Heart left ventricle (tissue), 16 donors: Measurements from ENCODE around the gene ENGASE. TPM values are rescaled to one million over a fixed set of nuclear protein-coding genes. Genes with fewer than 3 reads are reported as not detected.

Experiments
- ATAC-seq, 4 donors: fragments of 200-7000 bp; cut with Tn5 transposase; one replicate each; pipeline ENCODE4 v1.9.1; 2020 to 2022; ENCODE audit warnings: moderate library complexity in 4 of 4, mild to moderate bottlenecking in 3 of 4, moderate number of reproducible peaks in 1 of 4
- DNase-seq, 5 donors: peaks; one replicate each; pipeline ENCODE4 v3.0.0-alpha.2; 2020
- H3K27ac ChIP-seq, 12 donors: fragments of 200-600 bp; sonication (generic) in 4 of 12; one replicate each; pipeline versions ENCODE4 v1.5.0 to v1.8.0; 2016 to 2022; ENCODE audit warnings: mild to moderate bottlenecking in 2 of 12
- H3K27me3 ChIP-seq, 9 donors: fragments of 200-600 bp; sonication (generic) in 2 of 9; one replicate each; pipeline versions ENCODE4 v1.5.1 to v1.8.0; 2016 to 2022; ENCODE audit warnings: mild to moderate bottlenecking in 3 of 9
- H3K36me3 ChIP-seq, 9 donors: fragments of 200-600 bp; sonication (generic) in 2 of 9; one replicate each; pipeline versions ENCODE4 v1.5.0 to v1.8.0; 2018 to 2022; ENCODE audit warnings: mild to moderate bottlenecking in 2 of 9
- H3K4me1 ChIP-seq, 12 donors: fragments of 200-600 bp; sonication (generic) in 4 of 12; one replicate each; pipeline versions ENCODE4 v1.5.0 to v1.8.0; 2016 to 2022; ENCODE audit warnings: mild to moderate bottlenecking in 3 of 12
- H3K4me3 ChIP-seq, 12 donors: fragments of 200-600 bp; sonication (generic) in 4 of 12; one replicate each; pipeline versions ENCODE4 v1.5.0 to v1.8.0; 2017 to 2022; ENCODE audit warnings: mild to moderate bottlenecking in 9 of 12, moderate library complexity in 4 of 12
- H3K9me3 ChIP-seq, 12 donors: fragments of 200-600 bp; sonication (generic) in 4 of 12; one replicate each; pipeline versions ENCODE4 v1.5.0 to v1.8.0; 2016 to 2022; ENCODE audit warnings: mild to moderate bottlenecking in 1 of 12
- POLR2A ChIP-seq, 2 donors: fragments of 450-650 bp; IDR thresholded peaks; one replicate each; pipeline ENCODE4 v1.6.1; 2017; ENCODE audit warnings: antibody characterized with exemption in 2 of 2, mild to moderate bottlenecking in 2 of 2, moderate library complexity in 2 of 2
- WGBS, 4 donors: extraction: QIAGEN DNeasy Blood & Tissue Kit in 2 of 4; methylation state at CpG; one replicate each; pipeline versions ENCODE4 v1.1.5 to v1.1.7; 2013 to 2018; 5-methylcytosine and 5-hydroxymethylcytosine counted together
- intact Hi-C, 10 donors: fragments of 100-400 bp; cut with DNase I; formaldehyde crosslinking; loops; one replicate each; pipeline versions ENCODE4 v1.11.1 to v1.14.2; 2022
- polyA plus RNA-seq, 2 donors: library from polyadenylated mRNA; stranded (reverse); fragments of 200-250 nt; gene quantifications; one replicate each; pipeline ENCODE4 v1.2.3, GENCODE V29; 2013
- total RNA-seq, 9 donors: library from RNA; depleted of rRNA in 2 of 9; stranded (reverse); fragments of >200 nt in 2 of 9; fragmentation: NEBNext Ultra II Directional in 3 of 9; extraction: Animal tissue kit (Norgen Biotek cat#: 25700) in 3 of 9; gene quantifications; one replicate each; pipeline versions ENCODE4 v1.1.0 to v1.2.4, GENCODE V29; 2016 to 2023
- TF ChIP-seq, protein P1 (sequence below), 12 donors: fragments of 200-600 bp; sonication (generic) in 4 of 12; IDR thresholded peaks; one replicate each; pipeline versions ENCODE4 v1.5.0 to v1.8.0; 2018 to 2022; ENCODE audit warnings: antibody characterized with exemption in 12 of 12, mild to moderate bottlenecking in 5 of 12
- donor health status: ischemic (EF 13 %, LVEDD 7.1; RV severe dilation, severe dysfunction).
- donor health status: healthy with polysubstance abuse.
- donor health status: DM: no; HTN: yes; CAD: no.
- donor health status: DM: no; HTN: no; CAD: no.
- donor health status: ischemic (EF 25% LVEDD 6.9; RV normal size, moderate dysfunction).
- donor health status: ischemic (EF 25% LVEDD 5.7; RV mildly dilated, moderate dysfunction).
- donor health status: healthy.
- donor health status: DM: yes; HTN: yes; CAD: no.
- donor health status: ischemic (EF 35%, LVEDD 5.7; RV mildly dilated, moderate dysfunction).
- donor health status: nonischemic (EF 11% LVEDD 7.7; RV severe dilation, severe dysfunction).
- donor health status: DM: yes; HTN: yes; CAD: no.
- donor health status: PGD.
- donor health status: ischemic (EF 29% LVEDD 5.4; RV normal size, mild dysfunction).
- donor health status: nonischemic (EF 23%, LVEDD 6.1; RV moderate dilation, normal function).

The ENGASE gene
- total and polyA plus RNA-seq, 11 donors, result 6.2 to 42.0 (median 23.5) TPM

DNA sequence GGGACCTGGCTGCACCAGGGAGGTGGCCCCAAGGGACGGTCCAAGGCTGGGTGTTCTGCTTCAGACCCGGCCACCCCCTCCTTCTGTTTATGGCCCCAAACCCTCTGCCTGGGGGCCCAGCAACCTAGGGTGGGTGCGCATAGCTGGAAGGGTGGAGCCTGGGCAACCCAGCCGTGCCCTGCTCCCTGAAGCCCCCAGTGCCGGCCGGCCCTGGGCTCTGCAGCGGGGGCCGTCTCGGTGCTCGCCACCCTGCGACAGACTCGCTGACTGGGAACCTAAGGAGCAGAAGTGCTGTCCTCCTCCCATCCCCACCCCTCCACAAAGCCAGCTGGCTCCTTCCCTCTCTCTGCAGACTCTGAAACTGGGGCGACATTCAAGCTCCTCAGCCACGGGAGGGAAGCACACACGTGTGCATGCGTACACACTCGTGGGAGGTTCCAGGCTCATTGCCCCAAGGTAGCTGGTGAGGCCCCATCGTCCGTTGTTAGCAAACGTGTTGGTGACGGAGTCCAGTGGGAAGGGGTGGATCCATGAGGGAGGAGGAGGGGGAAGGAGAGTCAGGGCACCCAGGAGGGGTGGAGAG is 43.4 kb downstream of the ENGASE start:
- intact Hi-C loops, result no loop called here
- H3K4me1 ChIP-seq, result peaks cover 0 to 13% (median 4%) of the 10 kb centered on the region in 12 donors
- no peak overlapping the region for H3K27ac ChIP-seq
- 50 to 68% (median 66%) methylated on average over 10 to 21 of the region's 21 CpGs for WGBS, 4 donors
- ATAC-seq (no peak), DNase-seq (no peak)
- H3K27me3 ChIP-seq, result peaks cover 0 to 39% (median 7%) of the 10 kb centered on the region in 9 donors
- no peaks in the 10 kb centered on the region for H3K9me3 ChIP-seq
- H3K36me3 ChIP-seq, result no peaks in the 10 kb centered on the region
- H3K4me3 ChIP-seq, result no peak overlapping the region
- TF ChIP-seq POLR2A (IDR thresholded peaks at IDR 0.05), result no peak
- TF ChIP-seq, protein P1, sequence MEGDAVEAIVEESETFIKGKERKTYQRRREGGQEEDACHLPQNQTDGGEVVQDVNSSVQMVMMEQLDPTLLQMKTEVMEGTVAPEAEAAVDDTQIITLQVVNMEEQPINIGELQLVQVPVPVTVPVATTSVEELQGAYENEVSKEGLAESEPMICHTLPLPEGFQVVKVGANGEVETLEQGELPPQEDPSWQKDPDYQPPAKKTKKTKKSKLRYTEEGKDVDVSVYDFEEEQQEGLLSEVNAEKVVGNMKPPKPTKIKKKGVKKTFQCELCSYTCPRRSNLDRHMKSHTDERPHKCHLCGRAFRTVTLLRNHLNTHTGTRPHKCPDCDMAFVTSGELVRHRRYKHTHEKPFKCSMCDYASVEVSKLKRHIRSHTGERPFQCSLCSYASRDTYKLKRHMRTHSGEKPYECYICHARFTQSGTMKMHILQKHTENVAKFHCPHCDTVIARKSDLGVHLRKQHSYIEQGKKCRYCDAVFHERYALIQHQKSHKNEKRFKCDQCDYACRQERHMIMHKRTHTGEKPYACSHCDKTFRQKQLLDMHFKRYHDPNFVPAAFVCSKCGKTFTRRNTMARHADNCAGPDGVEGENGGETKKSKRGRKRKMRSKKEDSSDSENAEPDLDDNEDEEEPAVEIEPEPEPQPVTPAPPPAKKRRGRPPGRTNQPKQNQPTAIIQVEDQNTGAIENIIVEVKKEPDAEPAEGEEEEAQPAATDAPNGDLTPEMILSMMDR (IDR thresholded peaks at IDR 0.05), result no peak

DNA sequence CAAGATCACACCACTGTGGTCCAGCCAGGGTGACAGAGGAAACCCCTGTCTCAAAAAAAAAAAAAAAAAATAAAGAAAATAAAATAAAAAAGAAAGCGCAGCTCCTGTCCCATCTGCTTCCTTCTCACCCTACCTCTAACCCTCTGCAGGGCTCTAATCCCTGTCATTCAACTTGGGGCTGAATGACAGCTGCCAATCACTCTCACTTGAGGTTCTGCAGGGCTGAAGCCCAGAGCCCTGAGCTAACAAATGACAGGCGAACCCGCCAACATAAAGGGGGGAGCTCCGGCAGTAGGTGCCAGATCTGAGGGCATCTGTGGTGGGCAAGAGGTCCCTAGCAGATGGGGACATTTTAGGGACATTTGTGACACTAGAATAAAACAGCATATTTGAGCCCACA is 44.3 kb downstream of the ENGASE start:
- Histone ChIP-seq H3K36me3 (no peaks in the 10 kb centered on the region), H3K4me3 (no peak overlapping the region), H3K27ac (no peak overlapping the region), H3K9me3 (no peaks in the 10 kb centered on the region), H3K4me1 (peaks cover 0 to 12% (median 4%) of the 10 kb centered on the region in 12 donors), H3K27me3 (peaks cover 0 to 39% (median 7%) of the 10 kb centered on the region in 9 donors)
- WGBS, 4 donors, result 70 to 83% (median 76%) methylated on average over 4 of the region's 4 CpGs
- DNase-seq, result no peak
- TF ChIP-seq, protein P1 (IDR thresholded peaks at IDR 0.05), result no peak
- no peak for TF ChIP-seq POLR2A (IDR thresholded peaks at IDR 0.05)
- intact Hi-C loops, result no loop called here
- ATAC-seq, result no peak

DNA sequence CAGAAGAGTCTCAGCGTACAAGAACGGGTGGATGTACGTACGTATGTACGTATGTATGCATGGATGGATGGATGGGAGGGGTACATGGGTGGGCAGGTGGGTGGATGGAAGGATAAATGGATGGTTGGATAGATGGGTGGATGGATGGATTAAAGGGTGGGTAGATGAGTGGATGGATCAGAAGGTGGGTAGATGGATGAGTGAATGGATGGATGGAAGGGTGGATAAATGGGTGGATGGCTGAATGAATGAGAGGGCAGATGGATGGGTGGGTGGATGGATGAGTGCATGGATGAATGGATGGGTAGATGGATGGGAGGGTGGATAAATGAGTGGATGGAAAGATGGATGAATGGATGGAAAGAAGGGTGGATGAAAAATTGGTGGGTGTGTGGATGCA is 45.6 kb downstream of the ENGASE start:
- ATAC-seq (no peak), DNase-seq (no peak)
- intact Hi-C loops, result no loop called here
- Histone ChIP-seq H3K36me3 (no peaks in the 10 kb centered on the region), H3K27ac (no peak overlapping the region), H3K27me3 (peaks cover 1 to 36% (median 8%) of the 10 kb centered on the region in 9 donors), H3K4me1 (peaks cover 0 to under 1% (median 0%) of the 10 kb centered on the region in 12 donors), H3K4me3 (no peak overlapping the region), H3K9me3 (no peaks in the 10 kb centered on the region)
- 77 to 86% (median 82%) methylated on average over 5 of the region's 5 CpGs for WGBS, 4 donors
- TF ChIP-seq, protein P1 (IDR thresholded peaks at IDR 0.05), result no peak
- TF ChIP-seq POLR2A (IDR thresholded peaks at IDR 0.05), result no peak

DNA sequence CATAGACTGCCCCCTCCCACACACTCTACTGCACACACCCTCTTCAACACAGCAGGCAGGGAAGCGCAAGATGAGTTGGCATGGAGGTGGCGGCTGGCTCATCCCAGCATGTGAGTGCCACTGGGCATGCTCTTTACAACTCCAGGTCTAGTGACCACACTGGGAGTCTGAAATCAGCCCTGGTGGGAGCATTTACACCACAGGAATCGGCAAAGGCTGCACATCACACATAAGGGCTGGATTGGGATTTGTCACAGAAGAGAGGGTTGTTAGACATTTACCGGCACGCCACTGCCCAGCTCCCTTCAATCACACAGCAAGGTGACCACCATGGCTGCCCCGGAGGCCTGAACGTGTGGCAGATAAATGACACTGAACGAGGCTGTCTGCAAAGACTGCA is 49.4 kb downstream of the ENGASE start:
- WGBS, 4 donors, result 91 to 96% (median 93%) methylated on average over 8 of the region's 8 CpGs
- Histone ChIP-seq H3K27me3 (peaks cover 0 to 47% (median 16%) of the 10 kb centered on the region in 9 donors), H3K4me3 (no peak overlapping the region), H3K9me3 (no peaks in the 10 kb centered on the region), H3K36me3 (no peaks in the 10 kb centered on the region), H3K27ac (no peak overlapping the region), H3K4me1 (no peaks in the 10 kb centered on the region)
- TF ChIP-seq POLR2A (IDR thresholded peaks at IDR 0.05), result no peak
- TF ChIP-seq, protein P1 (IDR thresholded peaks at IDR 0.05), result no peak
- DNase-seq (no peak), ATAC-seq (no peak)
- intact Hi-C loops, result no loop called here
